ENCODE results near the gene IRF4.

DNA sequence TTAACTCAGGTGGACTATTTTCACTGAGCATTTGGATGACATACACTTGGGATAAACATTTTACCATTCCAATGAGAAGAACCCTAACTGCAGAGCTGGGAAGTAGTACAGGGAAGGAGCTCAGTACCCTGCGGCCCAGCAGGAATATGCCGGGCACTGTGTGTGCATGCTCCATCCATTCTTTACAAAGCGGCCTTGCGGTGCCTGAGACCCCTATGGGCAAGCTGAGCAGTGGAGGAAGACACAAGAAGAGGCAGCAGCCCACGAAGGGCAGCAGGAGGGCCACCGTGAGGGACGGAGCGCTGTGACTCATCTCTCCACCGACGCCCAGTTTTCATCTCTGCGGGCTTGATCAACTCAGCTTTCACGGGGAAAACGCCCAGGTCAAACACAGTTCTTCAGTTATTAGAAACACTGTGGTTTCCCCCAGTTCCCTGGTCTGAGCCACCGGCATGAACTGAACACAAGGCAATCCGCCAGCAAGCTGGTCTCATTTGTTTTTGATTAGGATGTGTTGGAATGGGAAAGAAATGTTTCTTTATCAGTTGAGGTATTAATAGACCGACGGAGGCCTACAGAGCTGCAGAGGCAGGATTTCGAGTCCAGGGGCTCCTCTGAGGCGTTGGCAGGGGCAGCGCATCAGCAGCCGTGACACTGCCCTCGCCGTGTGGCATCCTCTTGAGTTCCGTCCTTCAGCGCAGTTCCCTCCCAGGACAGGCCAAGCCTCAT is 44.9 kb downstream of the IRF4 start:
- TF ChIP-seq CTCF (IDR thresholded peaks at IDR 0.05) (no peak), EZH2 (IDR thresholded peaks at IDR 0.05; ENCODE audit: borderline replicate concordance, insufficient read depth, low read depth, low read length, poor library complexity, severe bottlenecking) (no peak)

Measured in B cell (primary cell).